ENCODE results near the gene HABP2. TPM values are rescaled to one million over a fixed set of nuclear protein-coding genes. Genes with fewer than 3 reads are reported as not detected.

Gene HABP2
- polyA plus RNA-seq, 1 of the 3 experiments (the other 2 are of a cell fraction), result not detected

DNA sequence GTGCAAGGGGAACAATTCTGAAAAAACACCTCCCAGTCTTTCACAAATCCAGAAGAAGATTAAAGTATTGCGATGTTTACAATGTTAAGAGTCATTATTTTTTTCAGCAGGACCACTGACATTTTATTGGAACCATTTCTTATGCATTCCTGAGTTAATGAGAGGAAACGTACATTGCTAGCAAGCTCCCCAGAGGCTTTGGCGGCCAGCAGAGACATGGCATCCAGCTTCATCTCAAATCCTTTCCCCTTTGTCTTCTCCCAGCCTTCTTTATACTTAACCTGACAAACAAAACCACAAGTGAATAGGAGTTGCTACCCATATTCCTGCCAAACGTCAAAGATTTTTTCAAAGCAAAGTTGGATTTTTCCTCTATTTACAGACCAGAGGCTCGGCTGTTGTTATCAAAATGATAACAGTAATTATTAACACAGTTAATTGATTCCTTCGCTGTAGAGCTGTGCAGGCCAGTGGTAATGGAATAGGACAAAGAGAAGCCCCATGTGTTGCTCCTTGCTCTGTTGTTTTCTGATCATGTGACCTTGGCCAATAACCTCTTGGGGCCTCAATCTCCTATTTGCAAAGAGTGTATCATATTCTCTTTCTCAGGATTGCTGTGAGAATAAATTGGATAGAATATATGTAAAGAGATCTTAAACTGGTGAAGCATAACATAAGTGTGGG lies 79.0 kb downstream of the HABP2 start:
- Histone ChIP-seq H3K9ac (no peak overlapping the region), H3K79me2 (ENCODE audit: insufficient read depth) (no peaks in the 10 kb centered on the region), H3K4me1 (ENCODE audit: control insufficient read depth in 1 of 2, insufficient read depth in 2 of 2, low read depth in 1 of 2, low read length in 1 of 2) (no peaks in the 10 kb centered on the region; a peak in 1 of 4 replicates), H3K4me2 (no peak overlapping the region), H3F3A (replicated peaks; ENCODE audit: insufficient read depth) (no peaks in the 10 kb centered on the region), H4K20me1 (ENCODE audit: insufficient read depth) (no peaks in the 10 kb centered on the region), H3K27ac (ENCODE audit: low read depth in 2 of 2, low read length in 1 of 2) (no peak overlapping the region), H3K9me2 (no peaks in the 10 kb centered on the region), H3K9me3 (no peaks in the 10 kb centered on the region), H2AFZ (ENCODE audit: low read depth) (no peak overlapping the region), H3K27me3 (ENCODE audit: insufficient read depth) (no peaks in the 10 kb centered on the region), H3K36me3 (replicated peaks in 1 of 2; ENCODE audit: control insufficient read depth in 1 of 2, insufficient read depth in 2 of 2, low read length in 1 of 2) (no peaks in the 10 kb centered on the region), H3K4me3 (ENCODE audit: low read depth in 2 of 2, low read length in 1 of 2) (no peak overlapping the region)
- WGBS (ENCODE audit: low lambda C conversion rate), result 25% methylated on average over 6 of the region's 6 CpGs
- ChIA-PET CTCF (interaction anchor here (1.8 kb wide), 1 partner anchor 48 kb away, joined by 3 read pairs; the partner anchor contains the start of gene CASP7), POLR2A (no interaction called here)
- TF ChIP-seq, protein P1, sequence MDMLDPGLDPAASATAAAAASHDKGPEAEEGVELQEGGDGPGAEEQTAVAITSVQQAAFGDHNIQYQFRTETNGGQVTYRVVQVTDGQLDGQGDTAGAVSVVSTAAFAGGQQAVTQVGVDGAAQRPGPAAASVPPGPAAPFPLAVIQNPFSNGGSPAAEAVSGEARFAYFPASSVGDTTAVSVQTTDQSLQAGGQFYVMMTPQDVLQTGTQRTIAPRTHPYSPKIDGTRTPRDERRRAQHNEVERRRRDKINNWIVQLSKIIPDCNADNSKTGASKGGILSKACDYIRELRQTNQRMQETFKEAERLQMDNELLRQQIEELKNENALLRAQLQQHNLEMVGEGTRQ (IDR thresholded peaks at IDR 0.05; ENCODE audit: borderline replicate concordance, low read depth, low read length), result no peak
- no peak for DNase-seq

Other genes starting within 250 kb of the HABP2 start
- gene NRAP, start 111.0 kb downstream of the HABP2 start, polyA plus RNA-seq (2012; rRNA removed), result not detected in 2 replicates
- 13.6 and 15.1 TPM in 2 replicates for gene CASP7, start 126.9 kb downstream of the HABP2 start, polyA plus RNA-seq (2012; rRNA removed)
- not detected in 2 replicates for gene PLEKHS1, start 198.6 kb downstream of the HABP2 start, polyA plus RNA-seq (2012; rRNA removed)

Measured in SK-N-SH (cell line).